Measurements from ENCODE around the gene LIFR.

Gene LIFR

GRCh38 chr5:38458174-38458573, 98.3 kb downstream of the LIFR start:
- no peak for DNase-seq

GRCh38 chr5:38456657-38457399, 99.6 kb downstream of the LIFR start:
- DNase-seq = no peak

- no peak for DNase-seq
These were observed 100.6 kb downstream of the LIFR start for GRCh38 chr5:38455796-38456330.

GRCh38 chr5:38453921-38454320, 102.5 kb downstream of the LIFR start:
- DNase-seq = no peak

GRCh38 chr5:38453506-38453905, 102.9 kb downstream of the LIFR start:
- peak; percentile 57 for DNase-seq

GRCh38 chr5:38452201-38452600, 104.2 kb downstream of the LIFR start:
- DNase-seq = no peak

- no peak for DNase-seq
These were observed 105.2 kb downstream of the LIFR start for GRCh38 chr5:38451074-38451725.

GRCh38 chr5:38450627-38451026, 105.8 kb downstream of the LIFR start:
- no peak for DNase-seq

GRCh38 chr5:38448568-38449350, 107.7 kb downstream of the LIFR start:
- no peak for DNase-seq

- no peak for DNase-seq
These were observed 108.7 kb downstream of the LIFR start for GRCh38 chr5:38447786-38448185.

- DNase-seq = no peak
These were observed 109.4 kb downstream of the LIFR start for GRCh38 chr5:38447056-38447455.

GRCh38 chr5:38446029-38446522, 110.4 kb downstream of the LIFR start:
- DNase-seq = no peak

- no peak for DNase-seq
These were observed 110.9 kb downstream of the LIFR start for GRCh38 chr5:38445374-38446028.

- no peak for DNase-seq
These were observed 113.1 kb downstream of the LIFR start for GRCh38 chr5:38443390-38443789.

- no peak for DNase-seq
These were observed 114.2 kb downstream of the LIFR start for GRCh38 chr5:38442247-38442573.

- DNase-seq = peak; percentile 56
These were observed 114.8 kb downstream of the LIFR start for GRCh38 chr5:38441453-38442246.

- no peak for DNase-seq
These were observed 117.7 kb downstream of the LIFR start for GRCh38 chr5:38438757-38439156.

- no peak for DNase-seq
These were observed 121.3 kb downstream of the LIFR start for GRCh38 chr5:38434966-38435705.

- no peak for DNase-seq
These were observed 123.1 kb downstream of the LIFR start for GRCh38 chr5:38433160-38433861.

- no peak for DNase-seq
These were observed 125.1 kb downstream of the LIFR start for GRCh38 chr5:38431242-38431853.
